ENCODE measurements around the gene NEK7.
"Not testable (repeated sequence)": the region's sequence is repeated elsewhere in the genome, so short reads cannot be mapped to it uniquely, and the experiment has no call there.

Gene NEK7

GRCh38 chr1:198171667-198172540, 15.1 kb downstream of the NEK7 start:
- DNase-seq (ENCODE audit: low read depth in 2 of 3, low spot score in 1 of 3) = no peak

GRCh38 chr1:198173832-198174231, 17.0 kb downstream of the NEK7 start:
- no peak for DNase-seq (ENCODE audit: low read depth in 2 of 3, low spot score in 1 of 3)

- DNase-seq (ENCODE audit: low read depth in 2 of 3, low spot score in 1 of 3) = no peak
Measured at GRCh38 chr1:198174297-198174696, 17.5 kb downstream of the NEK7 start.

DNA sequence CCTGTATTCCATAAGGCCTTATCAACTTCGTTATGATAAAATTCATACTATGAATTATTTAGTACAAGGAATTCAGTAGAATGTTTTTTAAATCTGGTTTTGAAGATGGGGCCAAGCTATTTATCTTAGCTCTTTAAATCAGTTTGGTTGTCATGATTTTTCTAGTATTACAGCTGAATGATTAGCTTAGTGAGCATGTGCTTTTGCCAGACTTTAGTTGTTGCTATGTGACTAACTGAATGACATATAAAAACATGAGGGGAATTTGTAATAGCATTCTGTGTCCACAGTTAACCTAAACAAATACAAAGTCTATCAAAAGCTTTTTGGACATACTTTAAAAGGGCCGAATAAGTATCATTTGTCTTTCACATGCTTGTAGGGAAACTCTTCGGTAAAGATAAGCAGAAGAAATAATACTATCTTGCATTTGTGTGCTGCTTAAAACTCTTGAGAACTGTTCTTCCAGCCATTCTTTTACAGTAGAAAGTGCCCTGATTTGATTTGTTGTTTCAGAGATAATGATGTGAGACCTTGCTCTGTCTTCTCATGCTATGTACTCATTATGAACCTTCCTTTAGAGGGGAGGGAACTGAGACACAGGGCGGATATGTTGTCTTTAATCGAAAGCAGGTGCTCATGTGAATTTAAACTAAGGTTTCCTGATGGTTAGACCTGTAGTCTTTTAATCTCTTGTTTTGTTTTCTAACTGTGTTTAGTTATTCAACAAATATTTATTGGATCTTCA, 18.8 kb downstream of the NEK7 start:
- DNase-seq (ENCODE audit: low read depth in 2 of 3, low spot score in 1 of 3) = no peak

DNA sequence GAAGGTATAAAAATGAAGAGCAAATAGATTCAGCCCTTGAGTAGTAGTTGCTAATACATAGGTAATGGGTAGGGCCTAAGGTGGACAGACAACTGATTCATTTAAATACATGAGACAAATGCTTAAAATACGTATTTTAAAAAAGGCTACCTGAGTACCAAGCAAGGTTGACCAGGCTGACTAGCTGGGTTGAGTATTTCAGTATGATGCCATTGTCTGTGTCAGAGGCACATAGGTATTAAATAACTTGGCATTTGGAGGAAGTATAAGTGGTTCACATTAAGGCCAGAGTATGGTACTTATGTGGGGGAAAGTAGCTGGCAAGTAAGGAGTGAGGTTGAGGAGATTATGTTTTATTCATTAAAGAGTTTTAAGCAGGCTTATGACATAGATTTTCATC, 19.4 kb downstream of the NEK7 start:
- DNase-seq (ENCODE audit: low read depth in 2 of 3, low spot score in 1 of 3) = no peak

DNA sequence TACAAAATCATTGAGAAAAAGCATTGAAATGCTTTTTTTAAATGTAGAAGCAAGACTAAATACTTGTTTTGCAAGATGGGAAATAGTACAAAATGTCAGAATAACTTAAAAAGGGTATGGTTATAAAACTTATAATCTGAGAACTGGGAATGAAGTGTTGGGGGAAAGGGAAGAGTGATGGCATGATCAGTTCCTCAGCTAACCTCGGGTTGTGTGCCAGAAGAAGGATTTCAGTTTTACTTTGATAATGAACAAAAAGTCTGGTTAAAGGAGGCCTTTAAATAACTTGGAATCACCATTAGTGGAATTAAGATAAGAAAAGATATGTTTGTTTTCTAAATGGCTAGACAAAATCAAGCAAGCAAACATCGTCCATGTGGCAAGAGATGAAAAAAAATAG, 20.7 kb downstream of the NEK7 start:
- no peak for DNase-seq (ENCODE audit: low read depth in 2 of 3, low spot score in 1 of 3)

GRCh38 chr1:198178615-198179014, 21.8 kb downstream of the NEK7 start:
- DNase-seq (ENCODE audit: low read depth in 2 of 3, low spot score in 1 of 3) = no peak

- no peak for DNase-seq (ENCODE audit: low read depth in 2 of 3, low spot score in 1 of 3)
Measured at GRCh38 chr1:198179556-198179981, 22.8 kb downstream of the NEK7 start.

GRCh38 chr1:198183605-198184004, 26.8 kb downstream of the NEK7 start:
- no peak for DNase-seq (ENCODE audit: low read depth in 2 of 3, low spot score in 1 of 3)

GRCh38 chr1:198184516-198184915, 27.7 kb downstream of the NEK7 start:
- no peak for DNase-seq (ENCODE audit: low read depth in 2 of 3, low spot score in 1 of 3)

DNA sequence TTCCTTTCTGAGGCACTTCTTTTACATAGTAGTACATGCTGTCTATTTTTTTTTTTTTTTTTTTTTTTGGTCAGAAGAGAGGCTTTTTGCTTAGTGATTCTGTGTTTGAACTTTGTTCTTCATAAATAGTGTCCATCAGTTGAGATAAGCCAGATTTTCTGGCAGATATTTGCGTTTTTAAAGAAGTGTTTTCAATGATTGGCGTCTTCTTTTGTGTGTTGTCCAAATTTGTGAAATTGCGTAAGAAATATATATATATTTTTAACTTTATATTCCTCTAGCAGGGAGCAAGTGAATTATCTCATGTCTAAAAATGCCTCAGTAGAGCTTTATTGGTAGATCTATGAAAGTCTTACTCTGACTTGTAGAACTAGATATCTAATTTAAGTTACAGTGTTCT, 28.3 kb downstream of the NEK7 start:
- DNase-seq (ENCODE audit: low read depth in 2 of 3, low spot score in 1 of 3) = no peak

- DNase-seq (ENCODE audit: low read depth in 2 of 3, low spot score in 1 of 3) = no peak
Measured at GRCh38 chr1:198185759-198186158, 29.0 kb downstream of the NEK7 start.

DNA sequence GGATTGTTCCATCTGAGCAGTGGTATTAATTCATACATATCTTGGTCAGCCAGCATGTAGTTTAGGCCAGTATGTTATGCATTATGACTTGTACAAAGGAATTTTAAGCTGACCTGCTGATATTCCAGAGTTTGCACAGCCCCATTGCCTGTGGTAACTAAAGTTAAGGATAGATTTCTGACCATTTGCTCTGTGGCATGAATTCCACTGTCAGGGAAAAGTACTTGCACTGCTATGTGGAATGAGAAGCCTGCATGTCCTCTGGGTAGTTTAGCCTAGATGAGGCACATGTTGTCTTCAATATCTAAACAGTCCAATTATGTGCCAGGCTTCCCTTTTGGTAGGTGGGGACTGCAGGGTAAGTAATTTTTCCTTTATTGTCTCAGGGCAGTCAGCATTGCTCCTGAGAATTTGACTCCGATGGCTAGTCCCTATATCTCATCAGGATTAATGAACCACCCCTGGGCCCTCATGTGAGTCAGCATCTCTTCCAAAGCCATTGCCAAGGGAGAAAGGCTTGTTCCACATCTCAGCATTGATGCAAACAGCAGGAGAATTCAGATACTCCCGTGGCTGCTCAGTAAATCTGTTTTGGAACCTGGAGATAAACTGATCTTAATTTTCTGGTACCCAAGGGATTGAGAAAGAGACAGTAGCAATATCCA, 30.2 kb downstream of the NEK7 start:
- DNase-seq (ENCODE audit: low read depth in 2 of 3, low spot score in 1 of 3) = no peak

GRCh38 chr1:198187973-198188588, 31.3 kb downstream of the NEK7 start:
- no peak for DNase-seq (ENCODE audit: low read depth in 2 of 3, low spot score in 1 of 3)

- DNase-seq (ENCODE audit: low read depth in 2 of 3, low spot score in 1 of 3) = no peak
Measured at GRCh38 chr1:198191117-198191516, 34.3 kb downstream of the NEK7 start.

- not testable (repeated sequence) for DNase-seq (ENCODE audit: low read depth in 2 of 3, low spot score in 1 of 3)
Measured at GRCh38 chr1:198193871-198194270, 37.1 kb downstream of the NEK7 start.

DNA sequence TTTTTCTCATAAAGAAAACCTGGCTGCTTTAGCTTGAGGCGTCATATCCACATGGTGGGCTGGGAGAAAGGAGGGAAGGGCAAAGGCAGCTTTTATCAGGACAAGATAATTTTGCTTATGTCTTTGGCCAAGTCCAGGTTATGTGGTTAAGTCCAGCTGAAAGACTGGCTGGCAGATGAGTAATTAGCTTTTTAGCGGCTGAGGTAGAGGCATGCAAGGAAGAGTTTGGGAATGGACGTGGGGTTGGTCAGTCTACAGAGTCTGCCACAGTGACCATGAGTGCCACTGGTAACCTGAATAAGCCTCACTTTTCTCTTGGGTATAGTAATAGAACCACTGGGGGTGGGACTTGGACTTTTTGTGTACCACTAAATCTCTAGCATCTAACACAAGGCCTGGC, 39.8 kb downstream of the NEK7 start:
- no peak for DNase-seq (ENCODE audit: low read depth in 2 of 3, low spot score in 1 of 3)

- DNase-seq (ENCODE audit: low read depth in 2 of 3, low spot score in 1 of 3) = no peak
Measured at GRCh38 chr1:198197285-198197684, 40.5 kb downstream of the NEK7 start.

- DNase-seq (ENCODE audit: low read depth in 2 of 3, low spot score in 1 of 3) = no peak
Measured at GRCh38 chr1:198199105-198199504, 42.3 kb downstream of the NEK7 start.

- peak; percentile 46 to 59 (median 49) for DNase-seq (ENCODE audit: low read depth in 2 of 3, low spot score in 1 of 3)
Measured at GRCh38 chr1:198201956-198202784, 45.4 kb downstream of the NEK7 start.

DNA sequence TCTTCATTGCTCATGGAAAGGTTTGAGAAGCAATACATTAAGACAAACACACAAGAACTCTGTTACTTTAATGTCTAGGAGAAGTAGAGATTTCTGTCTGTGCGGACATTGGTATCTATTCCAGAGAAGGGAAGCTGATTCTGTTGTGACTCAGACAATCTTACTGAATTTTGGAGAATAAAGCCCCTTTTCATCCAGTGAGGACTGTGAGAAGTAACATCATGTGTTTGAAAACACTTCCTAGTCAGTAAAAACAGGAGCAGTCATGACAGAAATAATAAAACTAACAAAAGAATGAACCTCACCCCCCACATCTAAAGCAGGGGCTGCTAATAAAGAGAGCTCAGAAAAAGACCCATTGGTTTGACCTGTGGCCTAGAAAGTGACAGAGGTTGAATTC, 46.6 kb downstream of the NEK7 start:
- DNase-seq (ENCODE audit: low read depth in 2 of 3, low spot score in 1 of 3) = no peak

Measured in stimulated activated CD4-positive, alpha-beta T cell treated with anti-CD3 and anti-CD28 coated beads, Interleukin-12 subunit alpha, Interleukin-12 subunit beta, amount 100 ng/mL, for 48 hours (primary cell).